Measurements from ENCODE around the gene ZFAND3. TPM values are rescaled to one million over a fixed set of nuclear protein-coding genes. Genes with fewer than 3 reads are reported as not detected.

Gene ZFAND3
- total and polyA plus RNA-seq, 10 of the 15 experiments (the other 5 are each of a cell fraction or from before 2014, with no cell fraction given) = 0.90 to 34.4 (median 16.3) TPM

DNA sequence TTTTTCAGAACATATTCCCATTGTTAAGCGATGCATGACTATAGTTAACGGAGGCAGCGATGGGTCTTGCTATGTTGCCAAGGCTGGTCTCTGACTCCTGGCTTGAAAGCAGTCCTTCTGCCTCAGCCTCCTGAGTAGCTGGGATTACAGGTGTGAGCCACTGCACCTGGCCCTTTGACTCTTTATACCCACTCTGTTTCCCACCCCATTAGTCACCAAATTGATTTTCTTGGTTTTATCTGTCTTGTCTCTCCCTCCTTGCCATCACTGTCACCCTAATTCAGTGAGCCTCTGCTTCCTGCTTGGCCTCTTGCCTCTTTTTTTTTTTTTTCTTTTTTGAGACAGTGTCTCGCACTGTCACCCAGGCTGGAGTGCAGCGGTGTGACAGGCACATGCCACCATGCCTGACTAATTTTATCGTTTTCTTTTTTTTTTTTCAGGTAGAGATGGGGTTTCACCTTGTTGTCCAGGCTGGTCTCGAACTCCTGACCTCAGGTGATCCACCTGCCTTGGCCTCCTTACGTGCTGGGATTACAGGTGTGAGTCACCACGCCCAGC, 31.3 kb downstream of the ZFAND3 start:
- Histone ChIP-seq H3K9ac (ENCODE audit: control insufficient read depth, insufficient read depth, low read length) (no peak overlapping the region), H2AFZ (ENCODE audit: control insufficient read depth, low read depth, low read length) (no peak overlapping the region), H3K4me3 (no peak overlapping the region), H3K4me2 (ENCODE audit: control insufficient read depth, insufficient read depth) (no peak overlapping the region; the same call in 1 of the 2 replicates), H4K20me1 (ENCODE audit: control insufficient read depth, insufficient read depth) (no peaks in the 10 kb centered on the region; the same call in 1 of the 2 replicates), H3K27ac (ENCODE audit: control insufficient read depth, insufficient read depth) (no peak overlapping the region), H3K36me3 (ENCODE audit: control insufficient read depth in 2 of 2, insufficient read depth in 2 of 2, low read length in 1 of 2) (no peaks in the 10 kb centered on the region), H3K79me2 (ENCODE audit: control insufficient read depth, insufficient read depth, low read length) (peaks cover 60% of the 10 kb centered on the region), H3K9me3 (replicated peaks; ENCODE audit: control insufficient read depth, insufficient read depth, low read length) (no peaks in the 10 kb centered on the region), H3K4me1 (ENCODE audit: control insufficient read depth, insufficient read depth, low read length) (peaks cover 8% of the 10 kb centered on the region), H3K27me3 (replicated peaks in 1 of 2; ENCODE audit: control insufficient read depth in 2 of 2, insufficient read depth in 2 of 2, low read length in 1 of 2) (no peaks in the 10 kb centered on the region)
- FAIRE-seq (no peak), ATAC-seq (peak; percentile 58), DNase-seq (ENCODE audit: low read depth, low spot score) (no peak)
- ChIA-PET CTCF (interaction anchor here (0.6 to 1.8 kb wide), 4 partner anchors 13 to 158 kb away, joined by 3 to 5 read pairs (median 4); no protein-coding TSS in a partner anchor), RAD21 (ENCODE audit: unreplicated experiment) (interaction anchor here (1.5 to 1.6 kb wide), 2 partner anchors 8 to 10 kb away, joined by 3 read pairs; no protein-coding TSS in a partner anchor), POLR2A (no interaction called here), SMC1A (ENCODE audit: uncharacterized antibody, unreplicated experiment) (interaction anchor here (1.1 to 1.6 kb wide), 2 partner anchors 15 to 33 kb away, joined by 3 to 4 read pairs; no protein-coding TSS in a partner anchor)
- 82% methylated on average over 7 of the region's 9 CpGs for WGBS (ENCODE audit: insufficient coverage, insufficient replicate concordance, low lambda C conversion rate, missing lambda C conversion rate)
- in situ Hi-C loops (cut with MboI) (no loop called here), intact Hi-C loops (cut with micrococcal nuclease; ENCODE audit: unreplicated experiment) (no loop called here)
- BruUV-seq (replicated peaks) = no TSS peak
- peak; percentile 50 for TF ChIP-seq ZNF384 (IDR thresholded peaks at IDR 0.05; ENCODE audit: borderline replicate concordance, low read depth, low read length)
- TF ChIP-seq SIX5 (IDR thresholded peaks at IDR 0.05; ENCODE audit: low read depth, low read length, severe bottlenecking) = no peak
- TF ChIP-seq HDGF (IDR thresholded peaks at IDR 0.05) = 0 out of 2 replicates have a peak, but pooled peaks have one; percentile 33
- no peak for TF ChIP-seq RCOR1 (conservative IDR thresholded peaks at IDR 0.05; ENCODE audit: low read depth, low read length)
- no peak for TF ChIP-seq POU2F2 (IDR thresholded peaks at IDR 0.05; ENCODE audit: borderline replicate concordance, low read depth, low read length)
- TF ChIP-seq NFYA (IDR thresholded peaks at IDR 0.05; ENCODE audit: borderline replicate concordance, low read depth, low read length) = no peak
- no peak for TF ChIP-seq IRF3 (IDR thresholded peaks at IDR 0.05)
- no peak for TF ChIP-seq RB1 (IDR thresholded peaks at IDR 0.05; ENCODE audit: borderline replicate concordance)
- no peak for TF ChIP-seq ZNF622 (IDR thresholded peaks at IDR 0.05)
- 0 out of 2 replicates have a peak, but pooled peaks have one; percentile 7 for TF ChIP-seq PAX5 (IDR thresholded peaks at IDR 0.05; ENCODE audit: borderline replicate concordance, low read depth, low read length)
- no peak for TF ChIP-seq CHD1 (IDR thresholded peaks at IDR 0.05; ENCODE audit: low read depth, low read length)
- peak; percentile 32; the same call in 1 of the 2 replicates for TF ChIP-seq ATF7 (IDR thresholded peaks at IDR 0.05; ENCODE audit: low read depth)
- no peak for TF ChIP-seq BCL3 (IDR thresholded peaks at IDR 0.05; ENCODE audit: borderline replicate concordance, insufficient read depth, low read depth, low read length, poor library complexity, severe bottlenecking)
- TF ChIP-seq, protein P1, sequence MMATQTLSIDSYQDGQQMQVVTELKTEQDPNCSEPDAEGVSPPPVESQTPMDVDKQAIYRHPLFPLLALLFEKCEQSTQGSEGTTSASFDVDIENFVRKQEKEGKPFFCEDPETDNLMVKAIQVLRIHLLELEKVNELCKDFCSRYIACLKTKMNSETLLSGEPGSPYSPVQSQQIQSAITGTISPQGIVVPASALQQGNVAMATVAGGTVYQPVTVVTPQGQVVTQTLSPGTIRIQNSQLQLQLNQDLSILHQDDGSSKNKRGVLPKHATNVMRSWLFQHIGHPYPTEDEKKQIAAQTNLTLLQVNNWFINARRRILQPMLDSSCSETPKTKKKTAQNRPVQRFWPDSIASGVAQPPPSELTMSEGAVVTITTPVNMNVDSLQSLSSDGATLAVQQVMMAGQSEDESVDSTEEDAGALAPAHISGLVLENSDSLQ (IDR thresholded peaks at IDR 0.05) = peak; percentile 62; the same call in 1 of the 2 replicates
- TF ChIP-seq EZH2 (IDR thresholded peaks at IDR 0.05; ENCODE audit: borderline replicate concordance, control insufficient read depth, low read depth, low read length) = no peak
- TF ChIP-seq IRF4 (IDR thresholded peaks at IDR 0.05; ENCODE audit: low read depth, low read length) = no peak
- no peak for TF ChIP-seq EED (IDR thresholded peaks at IDR 0.05; ENCODE audit: low read depth)
- peak; percentile 71 to 73; a peak in 2 of 4 replicates for TF ChIP-seq BHLHE40 (IDR thresholded peaks at IDR 0.05; ENCODE audit: borderline replicate concordance in 1 of 2, low read depth in 2 of 2, low read length in 1 of 2)
- no peak for TF ChIP-seq SREBF2 (IDR thresholded peaks at IDR 0.05; ENCODE audit: low read length)
